ENCODE data around the gene ZNF507.
"Not testable (repeated sequence)": the region's sequence is repeated elsewhere in the genome, so short reads cannot be mapped to it uniquely, and the experiment has no call there.

ZNF507 gene

GRCh38 chr19:32415669-32416068 is 70.3 kb downstream of the ZNF507 start:
- no peak for DNase-seq

- DNase-seq, result no peak
Observed at GRCh38 chr19:32416749-32417456, 71.5 kb downstream of the ZNF507 start.

DNA sequence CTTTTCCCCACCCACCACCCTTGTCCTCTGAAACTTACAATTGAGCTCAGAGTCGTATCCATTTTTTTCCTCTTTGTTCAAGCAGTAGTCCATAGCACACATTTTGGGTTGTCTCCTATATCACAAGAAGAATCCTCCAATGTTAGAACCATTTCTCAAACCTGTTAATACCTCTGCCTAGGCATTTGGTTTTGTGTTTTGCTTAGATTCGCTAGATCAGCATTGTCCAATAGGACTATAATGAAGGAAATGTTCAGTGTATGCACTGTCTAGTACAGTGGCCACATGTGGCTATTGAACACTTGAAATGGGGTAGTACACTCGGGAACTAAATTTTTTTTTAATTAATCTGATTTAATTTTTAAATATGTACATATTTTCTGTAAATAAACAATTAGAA is 72.7 kb downstream of the ZNF507 start:
- DNase-seq, result no peak

DNA sequence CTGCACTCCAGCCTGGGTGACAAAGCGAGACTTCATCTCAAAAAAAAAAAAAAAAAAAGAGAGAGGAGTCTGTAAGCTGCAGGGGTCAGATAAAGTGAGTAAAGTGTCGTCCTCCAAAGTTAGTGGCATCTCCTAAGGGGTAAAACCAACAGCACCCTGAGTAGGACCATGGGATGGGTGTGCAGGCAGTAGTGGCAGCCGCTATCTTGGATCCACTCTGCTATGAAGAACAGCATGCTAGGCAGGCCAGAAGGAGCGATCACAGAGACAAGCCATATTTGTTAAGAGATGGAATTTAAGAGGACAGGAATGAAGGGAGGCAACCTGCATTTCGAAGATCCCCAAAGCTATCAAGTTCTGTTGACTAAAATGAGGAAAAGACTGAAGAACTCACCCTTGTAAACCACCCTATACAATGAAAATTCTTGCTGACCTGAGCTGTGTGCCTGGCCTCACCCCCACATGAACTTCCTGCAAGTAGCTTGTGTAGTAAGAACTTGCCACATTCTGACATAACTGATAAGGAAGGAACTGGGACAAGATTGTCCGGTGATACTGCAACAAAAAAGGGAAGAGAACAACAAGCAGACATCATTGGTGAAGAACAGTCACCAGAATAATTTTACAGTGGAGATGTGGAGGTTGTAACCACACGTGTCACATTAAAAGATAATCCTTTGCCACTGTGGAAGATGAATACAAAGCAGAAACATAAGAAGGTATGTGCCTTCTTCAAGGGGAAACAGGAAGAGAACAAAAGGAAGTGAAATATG is 76.4 kb downstream of the ZNF507 start:
- no peak for DNase-seq

DNA sequence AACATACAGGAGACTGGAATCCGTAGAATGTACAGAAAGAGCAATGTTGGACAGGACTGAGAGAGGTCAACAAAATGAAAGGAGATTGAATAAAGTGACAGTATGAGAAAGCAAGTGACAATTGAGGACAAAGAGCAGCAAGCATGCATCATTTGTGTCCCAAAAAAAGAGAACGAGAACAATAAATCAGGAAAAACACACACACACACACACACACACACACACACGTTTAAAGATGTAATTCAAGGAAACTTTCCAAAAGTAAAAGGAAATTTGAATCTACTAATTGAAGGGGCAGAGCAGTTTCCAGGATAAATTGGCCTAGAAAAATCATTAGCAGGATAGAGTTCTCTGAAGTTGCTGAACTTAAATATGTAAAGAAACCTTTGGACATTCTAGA is 77.0 kb downstream of the ZNF507 start:
- DNase-seq, result no peak

- DNase-seq, result not testable (repeated sequence)
Observed at GRCh38 chr19:32423944-32424343, 78.5 kb downstream of the ZNF507 start.

DNA sequence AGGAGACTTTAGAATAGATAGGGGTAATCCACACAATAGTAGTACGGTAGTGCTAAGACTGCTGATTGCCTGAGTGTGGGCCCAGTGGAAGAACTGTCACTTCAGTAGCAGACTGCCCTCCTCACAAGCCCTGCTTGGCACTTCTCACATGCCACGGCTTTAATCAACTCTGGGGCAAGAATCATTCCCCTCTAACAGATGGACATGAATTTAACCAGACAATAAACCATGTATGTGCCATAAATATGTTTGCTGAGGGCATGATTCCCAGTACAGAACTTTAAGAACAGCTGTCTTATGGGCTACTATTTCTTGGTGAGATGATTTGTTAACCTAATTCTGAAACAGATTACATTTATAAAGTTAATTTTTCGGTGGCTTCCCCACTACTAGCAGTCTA is 82.1 kb downstream of the ZNF507 start:
- no peak for DNase-seq

- no peak for DNase-seq
Observed at GRCh38 chr19:32436692-32437091, 91.3 kb downstream of the ZNF507 start.

- DNase-seq, result no peak
Observed at GRCh38 chr19:32437096-32437495, 91.7 kb downstream of the ZNF507 start.
